ENCODE measurements around the gene TAPBP. TPM values are rescaled to one million over a fixed set of nuclear protein-coding genes. Genes with fewer than 3 reads are reported as not detected.
A peak's percentile ranks its signal among the peaks of the same experiment; 100 is the strongest.

Gene TAPBP
- total and polyA plus RNA-seq, 9 of the 15 experiments (the other 6 are each of a cell fraction or from before 2014, with no cell fraction given): 5.6 to 74.0 (median 22.3) TPM

- TF ChIP-seq NR1H2 (CRISPR knock-in tag; IDR thresholded peaks at IDR 0.05) (no peak), MECOM (CRISPR knock-in tag; IDR thresholded peaks at IDR 0.05) (peak; percentile 58; the same call in 1 of the 2 replicates), HNRNPLL (IDR thresholded peaks at IDR 0.05; ENCODE audit: low read depth, low read length, poor library complexity, severe bottlenecking) (no peak), HLTF (IDR thresholded peaks at IDR 0.05) (no peak), NCOA2 (IDR thresholded peaks at IDR 0.05; ENCODE audit: partially characterized antibody in 2 of 2) (no peak), DMBX1 (CRISPR knock-in tag; IDR thresholded peaks at IDR 0.05; ENCODE audit: borderline replicate concordance) (peak; percentile 18; the same call in 1 of the 2 replicates), EHMT2 (IDR thresholded peaks at IDR 0.05) (no peak), RBM14 (IDR thresholded peaks at IDR 0.05; ENCODE audit: borderline replicate concordance, insufficient read depth, low read depth, low read length) (no peak), CBX8 (IDR thresholded peaks at IDR 0.05; ENCODE audit: borderline replicate concordance, extremely low read depth, low read depth, low read length, poor library complexity, severe bottlenecking) (no peak), ZFX (CRISPR knock-in tag; IDR thresholded peaks at IDR 0.05) (peak; percentile 42), JUNB (CRISPR knock-in tag; conservative IDR thresholded peaks at IDR 0.05) (no peak), HIVEP1 (CRISPR knock-in tag; IDR thresholded peaks at IDR 0.05) (no peak), ZC3H4 (CRISPR knock-in tag; IDR thresholded peaks at IDR 0.05; ENCODE audit: borderline replicate concordance) (0 out of 2 replicates have a peak, but pooled peaks have one; percentile 25), SMAD2 (IDR thresholded peaks at IDR 0.05; ENCODE audit: low read depth, low read length) (no peak), E2F5 (CRISPR knock-in tag; IDR thresholded peaks at IDR 0.05) (no peak), PKNOX1 (IDR thresholded peaks at IDR 0.05) (no peak), TBP (optimal IDR thresholded peaks at IDR 0.05; ENCODE audit: low read depth, low read length) (peak; percentile 67), ZNF436 (CRISPR knock-in tag; IDR thresholded peaks at IDR 0.05) (no peak), ARID2 (IDR thresholded peaks at IDR 0.05) (no peak), CC2D1A (IDR thresholded peaks at IDR 0.05) (peak; percentile 18; the same call in 1 of the 2 replicates), ILK (tag; IDR thresholded peaks at IDR 0.05; ENCODE audit: borderline replicate concordance, low read depth) (no peak), KLF16 (IDR thresholded peaks at IDR 0.05) (no peak), TRIM28 (IDR thresholded peaks at IDR 0.05) (peak; percentile 78; the same call in 1 of the 2 replicates), ETV6 (IDR thresholded peaks at IDR 0.05; ENCODE audit: borderline replicate concordance in 1 of 2, low read depth in 2 of 2, low read length in 1 of 2) (no peak; a peak in 1 of 4 replicates), ETV6 (CRISPR knock-in tag; IDR thresholded peaks at IDR 0.05; ENCODE audit: borderline replicate concordance) (no peak), MAZ (CRISPR knock-in tag; conservative IDR thresholded peaks at IDR 0.05 in 1 of 2, IDR thresholded peaks at IDR 0.05 in 1 of 2) (no peak; a peak in 2 of 4 replicates), CBX1 (IDR thresholded peaks at IDR 0.05; ENCODE audit: low read depth) (no peak), MIER1 (IDR thresholded peaks at IDR 0.05; ENCODE audit: low read depth) (peak; percentile 60; the same call in 1 of the 2 replicates), OTX1 (CRISPR knock-in tag; IDR thresholded peaks at IDR 0.05) (no peak)
Observed at GRCh38 chr6:33297956-33298772, 15.7 kb downstream of the TAPBP start (continued).

Measured in K562 (cell line).